Endothelial cell of umbilical vein (primary cell): ENCODE data around the gene KBTBD13.

ENCODE experiments used
- EZH2 ChIP-seq: IDR thresholded peaks from 2 replicates; pipeline ENCODE4 v1.6.1; 2012; ENCODE audit warnings: borderline replicate concordance, low read depth, mild to moderate bottlenecking, moderate library complexity, low read length, inconsistent platforms; ENCODE audit not compliant: severe bottlenecking
- FOS ChIP-seq: IDR thresholded peaks from 2 replicates; pipeline ENCODE4 v1.6.1; 2011; ENCODE audit warnings: mild to moderate bottlenecking, low read length, moderate library complexity, borderline replicate concordance; ENCODE audit not compliant: insufficient read depth
- GATA2 ChIP-seq: IDR thresholded peaks from 2 replicates; pipeline ENCODE4 v1.7.0; 2011; ENCODE audit warnings: low read depth, mild to moderate bottlenecking, moderate library complexity, mixed read lengths, low read length; ENCODE audit not compliant: insufficient read length, insufficient read depth
- MYC ChIP-seq: IDR thresholded peaks from one replicate; pipeline ENCODE4 v1.6.1; 2011; ENCODE audit warnings: mild to moderate bottlenecking, low read depth, low read length
- POLR2A ChIP-seq: IDR thresholded peaks from 2 replicates; pipeline ENCODE4 v1.6.1; 2012; ENCODE audit warnings: low read depth, mild to moderate bottlenecking, control low read depth, low read length
- POLR2AphosphoS5 ChIP-seq: IDR thresholded peaks from 2 replicates; pipeline ENCODE4 v1.6.1; 2012; ENCODE audit warnings: low read depth, mild to moderate bottlenecking, control low read depth, low read length, moderate library complexity; ENCODE audit not compliant: insufficient read depth
- TF ChIP-seq, protein P1 (sequence below), 2 donors: IDR thresholded peaks; 1 replicate in 1 of 2; 2 replicates in 1 of 2; pipeline ENCODE4 v1.5.1; 2011; ENCODE audit warnings: low read length in 2 of 2, mild to moderate bottlenecking in 2 of 2, moderate library complexity in 2 of 2, control low read depth in 1 of 2, inconsistent platforms in 1 of 2, low read depth in 1 of 2; ENCODE audit not compliant: insufficient read depth in 1 of 2; ENCODE audit errors: extremely low read depth in 1 of 2
- TF ChIP-seq, protein P2 (sequence below): IDR thresholded peaks from 2 replicates; pipeline ENCODE4 v1.6.1; 2011; ENCODE audit not compliant: insufficient read depth, insufficient read length

DNA sequence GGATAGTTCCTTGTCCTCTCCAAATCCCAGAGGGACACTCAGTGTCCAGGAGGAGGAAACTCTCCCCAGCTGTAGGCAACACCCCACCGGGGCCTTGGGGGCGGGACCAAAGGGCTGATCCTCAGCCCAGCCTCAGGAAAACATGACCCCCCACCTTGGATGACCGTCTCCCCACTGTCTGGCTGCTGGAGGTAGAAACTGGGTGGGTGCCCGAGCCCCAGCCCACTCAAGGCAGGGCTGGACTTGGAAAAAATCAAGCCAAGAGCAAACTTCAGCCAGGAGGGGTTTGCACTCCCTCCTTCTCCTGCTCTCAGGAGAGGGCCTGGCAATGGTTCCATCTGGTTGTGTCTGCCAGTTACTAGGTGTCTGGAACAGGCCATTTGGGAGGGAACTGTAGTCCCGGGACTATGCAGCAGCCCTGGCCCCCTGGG, 5.2 kb upstream of the KBTBD13 start:
- TF ChIP-seq, protein P1, sequence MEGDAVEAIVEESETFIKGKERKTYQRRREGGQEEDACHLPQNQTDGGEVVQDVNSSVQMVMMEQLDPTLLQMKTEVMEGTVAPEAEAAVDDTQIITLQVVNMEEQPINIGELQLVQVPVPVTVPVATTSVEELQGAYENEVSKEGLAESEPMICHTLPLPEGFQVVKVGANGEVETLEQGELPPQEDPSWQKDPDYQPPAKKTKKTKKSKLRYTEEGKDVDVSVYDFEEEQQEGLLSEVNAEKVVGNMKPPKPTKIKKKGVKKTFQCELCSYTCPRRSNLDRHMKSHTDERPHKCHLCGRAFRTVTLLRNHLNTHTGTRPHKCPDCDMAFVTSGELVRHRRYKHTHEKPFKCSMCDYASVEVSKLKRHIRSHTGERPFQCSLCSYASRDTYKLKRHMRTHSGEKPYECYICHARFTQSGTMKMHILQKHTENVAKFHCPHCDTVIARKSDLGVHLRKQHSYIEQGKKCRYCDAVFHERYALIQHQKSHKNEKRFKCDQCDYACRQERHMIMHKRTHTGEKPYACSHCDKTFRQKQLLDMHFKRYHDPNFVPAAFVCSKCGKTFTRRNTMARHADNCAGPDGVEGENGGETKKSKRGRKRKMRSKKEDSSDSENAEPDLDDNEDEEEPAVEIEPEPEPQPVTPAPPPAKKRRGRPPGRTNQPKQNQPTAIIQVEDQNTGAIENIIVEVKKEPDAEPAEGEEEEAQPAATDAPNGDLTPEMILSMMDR (IDR thresholded peaks at IDR 0.05; ENCODE audit: extremely low read depth in 1 of 2, insufficient read depth in 1 of 2, low read depth in 1 of 2, low read length in 2 of 2): no peak
- TF ChIP-seq POLR2AphosphoS5 (no peak), POLR2A (no peak), EZH2 (no peak), FOS (no peak), GATA2 (no peak), MYC (no peak)
- TF ChIP-seq, protein P2, sequence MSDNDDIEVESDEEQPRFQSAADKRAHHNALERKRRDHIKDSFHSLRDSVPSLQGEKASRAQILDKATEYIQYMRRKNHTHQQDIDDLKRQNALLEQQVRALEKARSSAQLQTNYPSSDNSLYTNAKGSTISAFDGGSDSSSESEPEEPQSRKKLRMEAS: no peak
